ENCODE data around the gene UBA7. TPM values are rescaled to one million over a fixed set of nuclear protein-coding genes. Genes with fewer than 3 reads are reported as not detected.
"Not testable (repeated sequence)": the region's sequence is repeated elsewhere in the genome, so short reads cannot be mapped to it uniquely, and the experiment has no call there.

The UBA7 gene
- total RNA-seq, 2 experiments from 2014 or later = 249 to 256 TPM

GRCh38 chr3:49790626-49791411, 22.9 kb downstream of the UBA7 start:
- Mint-ChIP-seq H3K9me3 (no peaks in the 10 kb centered on the region), H3K27ac (no peak overlapping the region), H3K36me3 (ENCODE audit: low read depth) (no peaks in the 10 kb centered on the region), H3K4me1 (peaks cover 14% of the 10 kb centered on the region), H3K27me3 (peaks cover 6% of the 10 kb centered on the region), H3K4me3 (no peak overlapping the region)
- POLR2A ChIA-PET = no interaction called here
- DNase-seq = no peak
- CTCF ChIA-PET = interaction anchor here (0.5 to 2.2 kb wide), 4 partner anchors 9 to 49 kb away, joined by 3 to 10 read pairs (median 6); partner anchors contain the start of gene INKA1

- no peak overlapping the region for H3K27ac Mint-ChIP-seq
- peaks cover 6% of the 10 kb centered on the region for H3K27me3 Mint-ChIP-seq
- H3K9me3 Mint-ChIP-seq = no peaks in the 10 kb centered on the region
Observed at GRCh38 chr3:49788056-49788455, 25.7 kb downstream of the UBA7 start.

GRCh38 chr3:49787536-49787935, 26.2 kb downstream of the UBA7 start:
- ChIA-PET CTCF (interaction anchor here (0.7 to 3.3 kb wide), 6 partner anchors 13 to 118 kb away, joined by 3 to 13 read pairs (median 4); partner anchors contain the start of genes CDHR4 and INKA1), POLR2A (no interaction called here)
- Mint-ChIP-seq H3K27ac (peak overlapping the region; percentile 22), H3K27me3 (peaks cover 6% of the 10 kb centered on the region), H3K36me3 (ENCODE audit: low read depth) (peaks cover 12% of the 10 kb centered on the region), H3K9me3 (no peaks in the 10 kb centered on the region), H3K4me1 (peaks cover 25% of the 10 kb centered on the region), H3K4me3 (peak overlapping the region; percentile 87)
- DNase-seq = no peak

More at GRCh38 chr3:49788056-49788455, 25.7 kb downstream of the UBA7 start:
- POLR2A ChIA-PET = no interaction called here
- Mint-ChIP-seq H3K4me1 (peaks cover 25% of the 10 kb centered on the region), H3K36me3 (ENCODE audit: low read depth) (peaks cover 12% of the 10 kb centered on the region), H3K4me3 (no peak overlapping the region)
- no peak for DNase-seq
- CTCF ChIA-PET = interaction anchor here (0.7 to 3.3 kb wide), 5 partner anchors 13 to 118 kb away, joined by 3 to 13 read pairs (median 4); partner anchors contain the start of genes CDHR4 and INKA1

- H3K4me3 Mint-ChIP-seq = peak overlapping the region; percentile 87
- peak overlapping the region; percentile 99 for H3K27ac Mint-ChIP-seq
- DNase-seq = no peak
- ChIA-PET CTCF (interaction anchor here (0.7 to 3.3 kb wide), 3 partner anchors 14 to 18 kb away, joined by 3 to 13 read pairs (median 4); partner anchors contain the start of gene CDHR4), POLR2A (no interaction called here)
- H3K4me1 Mint-ChIP-seq = peaks cover 26% of the 10 kb centered on the region
- H3K27me3 Mint-ChIP-seq = peaks cover 6% of the 10 kb centered on the region
- no peaks in the 10 kb centered on the region for H3K9me3 Mint-ChIP-seq
- peaks cover 12% of the 10 kb centered on the region for H3K36me3 Mint-ChIP-seq (ENCODE audit: low read depth)
Observed at GRCh38 chr3:49787182-49787464, 26.6 kb downstream of the UBA7 start.

- Mint-ChIP-seq H3K36me3 (ENCODE audit: low read depth) (peaks cover 12% of the 10 kb centered on the region), H3K9me3 (no peaks in the 10 kb centered on the region), H3K27me3 (peaks cover 6% of the 10 kb centered on the region), H3K4me1 (peaks cover 26% of the 10 kb centered on the region), H3K27ac (peak within 1 kb of the TSS; percentile 99), H3K4me3 (peak within 1 kb of the TSS; percentile 87)
- ChIA-PET CTCF (interaction anchor here (0.7 to 3.3 kb wide), 6 partner anchors 12 to 68 kb away, joined by 3 to 13 read pairs (median 4); partner anchors contain the start of genes CDHR4 and INKA1), POLR2A (no interaction called here)
- peak; percentile 100 for DNase-seq
Observed at GRCh38 chr3:49786357-49787181, 27.2 kb downstream of the UBA7 start, which contains the start of gene IP6K1. Gene IP6K1, minus strand, starts transcription at chr3:49786542. Its CDS starts 38,502 bp downstream, at chr3:49748040.

GRCh38 chr3:49785565-49786356, 28.0 kb downstream of the UBA7 start:
- ChIA-PET POLR2A (no interaction called here), CTCF (interaction anchor here (1.3 to 3.3 kb wide), 5 partner anchors 13 to 67 kb away, joined by 3 to 13 read pairs (median 4); partner anchors contain the start of genes CDHR4 and INKA1)
- DNase-seq = peak; percentile 36

GRCh38 chr3:49782277-49782676, 31.5 kb downstream of the UBA7 start:
- not testable (repeated sequence) for H3K27me3 Mint-ChIP-seq, H3K27ac Mint-ChIP-seq, H3K4me3 Mint-ChIP-seq, DNase-seq, H3K9me3 Mint-ChIP-seq
- ChIA-PET POLR2A (interaction anchor here (0.6 to 0.7 kb wide), 2 partner anchors 32 to 219 kb away, joined by 4 to 5 read pairs; no protein-coding TSS in a partner anchor), CTCF (interaction anchor here (0.7 to 1.9 kb wide), 3 partner anchors 10 to 74 kb away, joined by 3 to 4 read pairs (median 3); partner anchors contain the start of gene TRAIP)
- Mint-ChIP-seq H3K4me1 (peaks cover 33% of the 10 kb centered on the region), H3K36me3 (ENCODE audit: low read depth) (peaks cover 23% of the 10 kb centered on the region)

More at GRCh38 chr3:49785565-49786356, 28.0 kb downstream of the UBA7 start:
- Mint-ChIP-seq H3K27me3 (peaks cover 3% of the 10 kb centered on the region), H3K9me3 (no peaks in the 10 kb centered on the region), H3K4me1 (peaks cover 31% of the 10 kb centered on the region), H3K36me3 (ENCODE audit: low read depth) (peaks cover 17% of the 10 kb centered on the region), H3K4me3 (peak overlapping the region; percentile 87), H3K27ac (peak overlapping the region; percentile 99)

- H3K9me3 Mint-ChIP-seq = no peaks in the 10 kb centered on the region
Observed at GRCh38 chr3:49781415-49782199, 32.1 kb downstream of the UBA7 start.

GRCh38 chr3:49780975-49781365, 32.8 kb downstream of the UBA7 start:
- not testable (repeated sequence) for H3K27me3 Mint-ChIP-seq, H3K4me3 Mint-ChIP-seq, DNase-seq, H3K9me3 Mint-ChIP-seq
- ChIA-PET POLR2A (interaction anchor here (0.5 kb wide), 1 partner anchor 38 kb away, joined by 5 read pairs; no protein-coding TSS in a partner anchor), CTCF (interaction anchor here (1.9 kb wide), 1 partner anchor 8 kb away, joined by 4 read pairs; no protein-coding TSS in a partner anchor)
- H3K4me1 Mint-ChIP-seq = peaks cover 26% of the 10 kb centered on the region
- H3K36me3 Mint-ChIP-seq (ENCODE audit: low read depth) = peaks cover 23% of the 10 kb centered on the region
- H3K27ac Mint-ChIP-seq = peak overlapping the region; percentile 9

More at GRCh38 chr3:49781415-49782199, 32.1 kb downstream of the UBA7 start:
- H3K4me1 Mint-ChIP-seq = peaks cover 28% of the 10 kb centered on the region
- H3K27ac Mint-ChIP-seq = peak overlapping the region; percentile 9
- CTCF ChIA-PET = interaction anchor here (0.6 to 1.9 kb wide), 4 partner anchors 9 to 75 kb away, joined by 3 to 7 read pairs (median 4); partner anchors contain the start of gene TRAIP
- DNase-seq = no peak
- H3K36me3 Mint-ChIP-seq (ENCODE audit: low read depth) = peaks cover 23% of the 10 kb centered on the region
- H3K4me3 Mint-ChIP-seq = no peak overlapping the region
- POLR2A ChIA-PET = interaction anchor here (0.5 to 0.7 kb wide), 3 partner anchors 33 to 219 kb away, joined by 4 to 5 read pairs (median 5); no protein-coding TSS in a partner anchor
- no peaks in the 10 kb centered on the region for H3K27me3 Mint-ChIP-seq

- POLR2A ChIA-PET = no interaction called here
- Mint-ChIP-seq H3K4me1 (peaks cover 21% of the 10 kb centered on the region), H3K27me3 (no peaks in the 10 kb centered on the region), H3K9me3 (no peaks in the 10 kb centered on the region), H3K27ac (no peak overlapping the region), H3K36me3 (ENCODE audit: low read depth) (peaks cover 19% of the 10 kb centered on the region), H3K4me3 (no peak overlapping the region)
- no peak for DNase-seq
- CTCF ChIA-PET = interaction anchor here (0.6 kb wide), 1 partner anchor 1055 kb away, joined by 3 read pairs; no protein-coding TSS in a partner anchor
Observed at GRCh38 chr3:49780080-49780974, 33.4 kb downstream of the UBA7 start.

All from activated CD4-positive, alpha-beta T cell treated with anti-CD3 and anti-CD28 coated beads, Interleukin-2, amount 10 ng/mL, durations not matched to agents 7 days and 5 days (primary cell).